NCI-H2107 treated with DMSO at 0.1 percent for 48 hours (cell line): Measurements from ENCODE around the gene SAFB.

Experiments used
- DNase-seq: peaks from one replicate; lab custom pipeline; 2025; ENCODE audit not compliant: unreplicated experiment; lab: John Stamatoyannopoulos, UW

SAFB gene

DNA sequence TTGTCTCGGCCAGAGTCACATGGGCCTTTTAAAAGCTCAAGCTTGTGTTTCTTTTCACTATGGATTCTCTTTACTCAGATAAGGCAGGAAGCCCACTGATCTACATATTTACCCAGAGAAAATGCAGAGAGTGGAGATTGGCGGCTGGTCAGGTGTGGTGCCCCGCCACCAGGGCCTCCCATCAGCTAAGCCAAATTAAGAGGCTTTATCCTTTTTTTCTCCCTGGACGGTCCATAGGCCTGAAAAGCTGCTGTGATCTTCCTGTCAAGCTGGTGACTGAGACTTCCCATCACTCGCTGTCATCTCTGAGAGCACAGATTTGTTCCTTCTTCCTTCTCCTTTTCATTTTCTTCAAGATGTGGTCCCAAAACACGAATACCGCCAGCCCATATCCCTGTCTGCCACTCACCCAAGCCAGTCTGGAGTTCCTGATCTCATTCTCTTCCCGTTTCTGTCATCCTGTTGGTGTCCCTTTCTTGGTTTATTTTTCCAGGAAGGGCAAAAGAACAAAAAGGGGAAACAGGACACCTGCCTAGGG is 1.9 kb downstream of the SAFB start:
- no peak for DNase-seq

DNA sequence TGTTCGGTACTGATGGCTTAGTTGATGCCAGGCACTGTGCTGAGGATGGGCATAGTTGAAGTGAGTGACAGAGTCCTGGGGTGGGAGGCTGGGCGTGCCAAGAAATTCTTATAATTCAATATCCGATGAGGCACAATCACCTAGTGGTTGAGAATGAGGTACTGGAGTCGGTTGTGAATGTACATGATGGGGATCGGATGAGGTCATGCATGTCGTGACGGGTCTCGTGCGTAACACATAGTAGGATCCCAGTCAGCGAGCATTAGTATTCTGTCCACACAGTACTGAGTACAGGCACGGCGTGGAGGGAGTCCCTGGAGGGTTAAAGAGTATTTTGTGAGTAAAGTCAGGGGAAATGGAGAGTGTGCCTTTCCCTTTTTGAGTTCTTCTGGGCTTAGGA is 2.8 kb downstream of the SAFB start:
- DNase-seq = no peak

DNA sequence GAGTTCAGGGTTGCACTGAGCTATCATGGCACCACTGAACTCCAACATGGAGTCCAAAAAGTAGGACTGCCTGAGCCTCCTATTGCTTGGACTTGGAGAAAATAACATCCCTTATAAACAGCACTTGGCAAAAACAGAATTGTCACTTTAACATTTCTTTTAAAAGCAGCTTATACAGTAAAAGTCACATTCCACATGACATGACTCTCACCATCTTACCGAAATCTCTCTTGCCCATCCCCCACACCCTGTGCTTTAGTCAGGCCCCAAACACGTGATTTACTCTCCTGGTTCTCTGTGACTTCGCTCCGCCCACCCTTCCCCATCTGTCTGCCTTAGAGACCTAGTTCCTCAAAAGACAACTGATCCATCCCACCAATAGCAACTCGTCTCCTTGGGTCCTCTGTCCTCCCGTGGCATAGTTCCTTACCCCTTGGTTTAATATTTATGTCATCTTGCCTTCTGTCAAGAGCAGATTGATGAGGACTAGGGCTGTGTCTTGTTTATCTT is 4.6 kb downstream of the SAFB start:
- no peak for DNase-seq

DNA sequence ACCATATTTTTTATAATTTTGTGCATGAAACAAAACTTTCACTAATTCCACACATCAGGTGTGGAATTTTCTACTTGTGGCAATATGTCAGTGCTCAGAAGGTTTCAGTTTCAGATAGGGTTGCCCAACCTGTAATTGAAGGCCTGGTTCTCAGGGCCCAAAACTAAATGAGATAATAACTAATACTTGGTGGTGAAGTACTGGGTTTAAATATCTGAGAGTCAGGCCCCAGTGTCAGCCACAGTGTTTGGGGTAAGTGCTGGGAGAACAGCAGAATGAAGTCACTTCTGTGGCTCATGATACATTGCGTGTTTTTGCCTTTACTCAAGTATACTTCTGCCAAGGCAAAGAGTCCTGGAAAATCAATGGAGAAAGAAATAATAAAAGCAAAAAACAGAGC is 5.6 kb downstream of the SAFB start:
- no peak for DNase-seq

DNA sequence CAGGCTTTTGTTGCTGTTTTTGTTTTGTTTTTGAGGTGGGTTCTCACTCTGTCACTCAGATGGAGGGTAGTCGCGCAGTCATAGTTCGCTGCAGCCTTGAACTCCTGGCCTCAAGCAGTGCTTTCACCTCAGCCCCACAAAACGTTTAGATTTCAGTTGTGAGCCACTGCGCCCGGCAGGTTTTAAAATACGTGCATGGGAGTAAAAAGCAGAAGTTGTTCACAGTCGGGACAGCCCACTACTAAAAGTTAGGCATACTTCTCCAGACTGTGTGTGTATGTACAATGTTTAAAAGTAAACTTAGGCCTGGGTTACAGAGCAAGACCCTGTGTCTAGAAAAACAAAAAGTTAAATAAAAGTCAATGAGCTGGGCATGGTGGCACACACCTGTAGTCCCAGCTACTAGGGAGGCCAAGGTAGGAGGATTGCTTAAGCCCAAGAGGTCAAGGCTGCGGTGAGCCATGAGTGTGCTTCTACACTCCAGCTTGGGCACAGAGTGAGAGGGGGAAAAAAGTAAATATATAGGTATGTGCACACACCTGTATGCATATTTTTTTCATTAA is 6.1 kb downstream of the SAFB start:
- DNase-seq = no peak

DNA sequence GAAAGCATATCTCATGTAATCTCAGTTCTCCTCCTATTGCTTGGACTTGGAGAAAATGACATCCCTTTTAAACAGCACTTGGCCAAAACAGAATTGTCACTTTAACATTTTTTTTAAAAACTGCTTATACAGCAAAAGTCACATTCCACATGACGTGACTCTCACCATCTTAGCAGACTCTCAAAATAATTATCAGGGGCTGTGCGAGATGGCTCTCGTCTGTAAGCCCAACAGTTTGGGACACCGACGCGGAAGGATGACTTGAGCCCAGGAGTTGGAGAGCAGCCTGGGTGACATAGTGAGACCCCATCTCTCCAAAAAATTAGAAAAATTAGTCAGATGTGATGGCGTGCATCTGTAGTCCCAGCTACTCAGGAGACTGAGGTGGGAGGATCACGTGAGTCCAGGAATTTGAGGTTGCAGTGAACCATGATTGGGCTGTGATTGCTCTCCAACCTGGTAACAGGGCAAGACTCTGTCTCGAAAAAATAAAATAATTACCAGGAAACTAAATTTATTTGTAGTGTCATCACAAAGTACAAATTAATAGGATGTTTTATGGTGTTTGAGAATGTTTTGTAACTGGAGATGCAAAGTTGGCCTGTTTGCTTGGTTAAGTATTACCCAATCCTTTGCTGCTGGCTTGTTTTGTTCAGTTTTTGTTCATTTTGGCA is 8.8 kb downstream of the SAFB start:
- no peak for DNase-seq

DNA sequence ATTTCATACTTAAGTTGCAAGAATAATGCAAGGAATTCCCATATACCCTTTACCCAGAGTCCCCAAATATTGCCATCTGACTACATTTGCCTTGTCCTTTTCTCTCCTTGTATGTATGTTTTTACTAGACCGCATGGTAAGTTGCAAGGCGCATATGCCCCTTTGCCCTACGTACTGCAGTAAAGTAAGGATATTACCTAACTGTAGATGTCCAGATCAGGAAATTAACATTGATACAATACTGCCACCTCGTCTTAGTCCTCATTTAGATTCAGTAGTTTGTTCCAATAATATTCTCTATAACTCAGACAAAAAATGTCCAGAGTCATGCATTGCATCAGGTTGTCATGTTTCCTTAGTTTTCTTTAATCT is 9.3 kb downstream of the SAFB start:
- DNase-seq = no peak

DNA sequence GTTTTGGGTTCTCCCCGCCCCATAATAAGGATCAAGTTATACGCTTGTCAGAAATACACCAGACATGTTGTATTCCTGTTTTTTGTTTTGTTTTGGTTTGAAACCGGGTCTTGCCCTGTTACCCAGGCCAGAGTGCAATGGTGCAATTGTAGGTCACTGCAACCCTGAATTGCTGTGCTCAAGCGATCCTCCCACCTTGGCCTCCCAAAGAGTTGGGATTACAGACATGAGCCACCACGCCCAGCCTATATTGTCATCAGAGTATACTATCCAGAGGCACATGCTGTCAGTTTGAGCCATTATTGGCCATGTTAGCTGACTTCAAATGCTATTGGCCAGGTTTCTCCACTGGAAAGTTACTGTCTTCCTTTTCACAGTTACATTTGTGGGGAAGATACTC is 9.8 kb downstream of the SAFB start:
- no peak for DNase-seq

DNA sequence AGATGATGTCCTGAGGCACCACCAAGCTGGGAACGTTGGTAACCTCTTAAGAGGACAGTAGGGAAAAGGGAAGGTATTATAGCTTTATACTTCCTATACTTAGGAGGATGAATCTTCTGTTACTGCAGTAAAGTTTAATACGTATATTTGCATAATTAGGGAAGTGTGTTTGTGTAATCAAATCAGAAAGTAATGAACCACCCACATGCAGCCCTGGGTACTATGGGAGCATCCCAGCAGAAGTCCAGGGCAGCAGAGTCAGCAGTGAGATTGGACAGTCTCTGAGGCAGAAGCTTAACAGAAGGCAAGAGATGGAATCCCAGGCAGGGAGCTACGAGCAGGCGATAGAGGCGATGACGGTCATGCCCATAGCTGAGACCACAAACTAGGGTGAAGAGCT is 12.5 kb downstream of the SAFB start:
- no peak for DNase-seq

DNA sequence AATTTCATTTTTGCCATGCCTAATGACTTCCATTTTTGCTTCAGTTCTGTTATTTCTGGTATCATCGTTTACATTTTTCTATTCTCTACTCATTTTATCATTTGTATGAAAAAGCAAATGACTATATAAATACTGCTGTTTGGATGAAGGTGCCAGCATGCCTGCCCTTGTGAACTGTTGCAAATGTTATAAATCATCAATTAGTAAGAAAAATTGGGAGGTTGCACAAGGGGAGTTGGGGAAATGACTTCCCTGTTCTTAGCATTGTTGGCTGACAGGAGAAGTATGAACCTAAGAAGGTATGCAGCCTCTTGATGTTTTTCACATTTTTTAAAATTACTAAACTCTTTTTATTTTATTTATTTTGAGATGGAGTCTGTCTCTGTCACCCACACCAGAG is 15.1 kb downstream of the SAFB start:
- DNase-seq = no peak

DNA sequence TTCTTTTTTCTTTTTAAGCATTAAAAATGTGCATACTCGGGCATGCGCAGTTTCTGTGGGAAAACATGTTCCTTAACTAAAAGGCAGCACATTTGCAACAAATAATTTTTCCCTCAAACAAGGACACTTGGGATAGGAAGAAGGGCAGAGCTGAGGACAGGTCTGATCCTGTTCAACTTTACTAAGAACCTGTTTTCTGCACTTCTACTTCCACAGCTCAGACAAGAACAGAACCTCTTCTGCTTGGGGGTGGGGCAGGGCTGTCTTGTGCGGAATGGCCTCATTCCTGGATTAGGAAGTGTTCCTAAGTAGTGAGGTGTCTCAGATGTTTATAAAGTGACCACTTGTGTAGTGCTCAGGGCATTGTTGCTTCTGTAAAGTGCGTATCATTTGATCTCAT is 18.3 kb downstream of the SAFB start:
- DNase-seq = no peak

DNA sequence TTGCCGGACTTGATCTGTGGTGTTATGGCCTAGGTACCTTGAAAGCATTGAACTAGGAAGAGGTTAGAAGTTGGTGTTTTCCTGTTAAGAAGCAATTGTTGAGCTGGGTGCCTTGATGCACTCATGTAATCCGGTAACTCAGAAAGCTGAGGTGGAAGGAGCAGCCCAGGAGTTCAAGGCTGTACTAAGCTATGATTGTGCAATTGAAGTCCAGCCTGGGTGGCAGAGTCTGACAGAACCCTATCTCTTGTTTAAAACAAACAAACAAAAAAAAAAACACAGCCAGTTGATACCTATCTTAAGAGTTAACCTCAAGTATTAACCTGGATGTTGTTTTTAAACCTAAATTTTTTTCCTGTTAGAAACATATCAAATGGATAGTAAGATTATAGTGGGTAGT is 19.3 kb downstream of the SAFB start:
- DNase-seq = no peak

DNA sequence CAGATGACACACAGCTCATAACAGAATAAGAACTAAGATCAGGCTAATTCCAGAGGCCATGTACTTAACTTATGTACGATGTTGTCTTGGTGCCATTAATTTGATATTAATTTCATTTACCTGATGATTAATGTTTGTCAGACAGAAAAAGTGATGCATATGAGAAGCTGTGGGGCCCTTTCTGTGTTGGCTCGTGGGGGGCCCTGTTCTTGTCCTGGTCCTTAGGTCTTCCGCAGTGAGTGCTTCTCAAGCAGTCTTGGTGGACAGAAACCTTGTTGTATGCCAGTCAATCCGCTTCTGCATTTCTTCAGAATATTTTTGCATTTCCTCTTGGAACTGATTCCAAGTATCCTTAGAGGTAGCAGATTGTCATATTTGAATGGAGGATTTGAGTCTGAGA is 20.2 kb downstream of the SAFB start:
- no peak for DNase-seq

DNA sequence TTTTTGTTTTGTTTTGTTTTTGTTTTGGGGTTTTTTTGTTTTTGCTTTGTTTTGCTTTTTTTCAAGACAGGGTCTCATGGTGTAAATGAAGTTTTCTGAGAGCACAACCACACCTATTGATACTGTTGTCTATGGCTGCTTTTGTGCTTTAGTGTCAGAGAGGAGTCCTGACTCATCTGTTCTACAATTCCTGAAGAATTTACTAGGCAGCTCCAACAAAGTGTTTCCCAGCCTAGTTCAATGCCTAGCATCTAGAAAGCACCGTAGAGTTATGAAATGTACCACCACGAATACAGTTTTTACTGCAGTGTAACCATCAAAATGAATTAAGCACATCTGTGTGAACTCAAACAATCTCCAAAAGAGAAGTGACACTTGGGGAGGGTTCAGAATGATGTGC is 21.2 kb downstream of the SAFB start:
- no peak for DNase-seq

DNA sequence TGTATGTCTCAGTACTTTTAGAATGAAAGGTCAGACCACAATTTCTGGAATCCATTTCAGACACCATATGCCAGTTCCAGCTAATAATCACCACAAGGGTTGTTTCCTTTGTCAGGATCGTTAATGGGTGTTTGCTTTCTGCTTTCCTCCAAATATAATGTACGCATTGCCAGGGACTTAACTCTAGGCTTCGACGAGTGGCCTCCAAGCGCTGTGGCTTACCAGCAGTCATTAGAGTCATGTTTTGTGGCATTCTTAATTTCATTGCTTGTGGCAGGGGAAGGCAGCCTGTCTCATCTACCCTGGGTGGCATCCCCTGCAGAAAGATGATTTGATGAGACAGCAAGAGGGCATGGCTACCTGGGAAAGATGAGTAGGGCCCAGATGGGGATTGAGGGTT is 22.5 kb downstream of the SAFB start:
- DNase-seq = peak; percentile 94

DNA sequence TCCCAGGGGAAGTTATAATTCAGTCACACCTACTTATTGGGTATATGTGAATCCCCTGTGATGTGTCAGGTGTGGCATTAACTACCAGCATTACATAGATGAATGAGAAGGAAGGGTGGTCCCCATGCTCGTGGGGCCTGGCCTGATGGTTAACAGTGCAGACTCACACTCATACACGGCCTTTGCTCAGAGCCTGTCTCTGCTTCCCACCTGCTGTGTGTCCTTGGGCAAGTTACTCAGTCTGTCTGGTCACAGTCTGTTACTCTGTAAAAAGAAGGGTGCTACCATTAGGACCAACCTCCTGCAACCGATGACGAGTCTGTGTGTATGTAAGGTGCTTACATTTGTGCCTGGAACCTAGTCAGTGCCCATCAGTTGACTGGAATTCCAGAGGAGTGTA is 23.8 kb downstream of the SAFB start:
- DNase-seq = no peak

DNA sequence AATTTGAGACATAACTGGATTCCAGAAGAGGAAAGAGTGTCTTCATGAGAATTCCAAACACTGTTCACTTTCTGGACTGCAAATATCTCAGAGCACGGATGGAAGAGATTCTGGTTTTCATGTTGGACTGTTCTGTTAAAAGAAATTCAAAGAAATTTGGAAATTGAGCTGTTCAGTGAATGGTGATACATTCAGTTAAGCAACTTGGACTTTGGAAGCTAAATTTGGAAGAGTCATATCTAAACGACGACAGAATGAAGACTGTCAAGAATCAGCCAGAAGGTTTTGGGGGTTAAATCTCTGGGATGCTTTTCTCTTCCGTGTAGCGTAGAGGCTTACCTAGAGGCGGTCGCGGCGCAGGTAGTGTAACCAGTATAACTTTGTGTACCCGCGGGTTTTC is 25.6 kb downstream of the SAFB start:
- no peak for DNase-seq

DNA sequence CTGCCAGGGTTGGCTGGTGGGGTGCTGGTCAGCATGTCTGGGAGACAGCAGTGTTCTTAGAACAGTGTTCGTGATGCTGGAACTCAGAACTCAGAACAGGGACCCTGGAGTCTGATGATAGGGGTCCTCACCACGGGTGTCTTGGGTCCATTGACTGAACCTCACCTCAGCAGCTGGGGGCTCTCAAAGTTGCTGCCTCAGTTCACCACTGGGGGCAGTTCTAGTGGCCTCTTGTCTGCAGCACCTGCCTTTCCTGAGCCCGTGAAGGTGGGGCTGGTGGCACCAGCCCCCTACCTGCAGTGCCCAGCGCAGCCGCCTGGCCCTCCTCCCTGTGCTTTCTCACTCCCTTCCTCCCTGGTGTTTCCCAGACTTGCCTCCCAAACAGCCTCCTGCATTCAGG is 28.5 kb downstream of the SAFB start:
- DNase-seq = no peak

DNA sequence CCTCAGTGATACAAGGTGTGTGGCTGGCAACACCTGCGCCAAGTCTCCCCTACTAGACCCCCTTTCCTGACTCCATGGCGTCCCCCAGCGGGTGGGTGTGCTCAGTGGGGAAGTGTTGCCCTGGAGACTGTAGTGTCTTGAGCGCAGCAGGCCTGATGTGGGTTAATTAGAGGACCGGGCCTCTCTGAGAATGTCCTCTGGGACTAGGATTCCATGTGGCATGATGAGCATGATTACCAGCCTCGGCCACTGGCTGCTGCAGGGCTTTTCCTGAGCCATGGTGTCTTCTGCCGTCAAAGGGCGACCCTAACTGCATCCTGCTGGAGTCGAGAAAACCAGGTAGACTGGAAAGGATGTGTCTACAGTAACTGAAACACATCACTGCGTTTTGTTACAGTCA is 29.4 kb downstream of the SAFB start:
- DNase-seq = no peak

DNA sequence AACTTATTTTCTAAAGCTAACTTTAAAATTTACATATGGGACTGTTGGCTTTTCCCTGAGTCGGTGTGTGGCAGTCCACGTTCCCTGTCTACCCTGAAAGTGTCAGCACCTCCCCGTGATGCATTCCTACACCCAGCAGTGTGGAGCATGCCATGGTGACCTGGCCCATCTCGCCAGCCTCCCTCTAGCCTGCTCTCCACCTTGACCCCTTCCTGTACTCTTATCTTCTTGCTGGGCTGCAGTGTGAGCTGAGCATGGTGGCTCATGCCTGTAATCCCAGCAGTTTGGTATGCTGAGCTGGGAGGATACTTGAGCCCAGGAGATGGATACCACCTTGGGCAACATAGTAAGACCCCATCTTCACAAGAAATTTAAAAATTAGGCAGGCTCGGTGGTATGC is 32.0 kb downstream of the SAFB start:
- no peak for DNase-seq

DNA sequence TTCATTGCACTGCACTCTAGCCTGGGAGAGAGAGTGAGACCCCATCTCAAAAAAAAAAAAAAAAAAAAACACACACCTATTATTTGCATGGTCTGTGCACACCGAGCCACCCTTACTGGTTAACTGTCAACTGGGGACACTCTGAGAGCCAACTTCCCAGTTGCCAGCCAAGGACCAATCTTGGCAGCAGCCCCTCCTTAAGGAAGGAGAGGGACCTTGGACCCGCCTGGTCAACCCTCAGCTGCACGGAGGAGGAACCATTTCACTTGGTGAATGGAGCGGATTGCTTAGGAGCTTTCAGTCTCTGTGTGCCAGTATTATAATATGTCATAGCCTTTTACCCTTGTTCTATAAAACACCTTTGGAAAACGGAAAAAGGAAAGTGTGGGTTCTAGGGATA is 32.5 kb downstream of the SAFB start:
- DNase-seq = no peak

DNA sequence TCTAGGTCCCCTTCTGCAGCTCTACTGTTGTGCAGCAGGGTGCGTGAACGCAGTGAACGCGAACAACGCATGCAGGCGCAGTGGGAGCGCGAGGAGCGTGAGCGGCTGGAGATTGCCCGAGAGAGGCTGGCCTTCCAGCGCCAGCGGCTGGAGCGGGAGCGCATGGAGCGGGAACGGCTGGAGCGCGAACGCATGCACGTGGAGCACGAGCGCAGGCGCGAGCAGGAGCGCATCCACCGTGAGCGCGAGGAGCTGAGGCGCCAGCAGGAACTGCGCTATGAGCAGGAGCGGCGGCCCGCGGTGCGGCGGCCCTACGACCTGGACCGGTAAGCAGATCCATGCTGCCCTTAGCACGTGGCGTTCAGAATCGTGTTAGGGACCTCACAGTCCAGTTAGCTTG is 38.6 kb downstream of the SAFB start:
- DNase-seq = no peak

DNA sequence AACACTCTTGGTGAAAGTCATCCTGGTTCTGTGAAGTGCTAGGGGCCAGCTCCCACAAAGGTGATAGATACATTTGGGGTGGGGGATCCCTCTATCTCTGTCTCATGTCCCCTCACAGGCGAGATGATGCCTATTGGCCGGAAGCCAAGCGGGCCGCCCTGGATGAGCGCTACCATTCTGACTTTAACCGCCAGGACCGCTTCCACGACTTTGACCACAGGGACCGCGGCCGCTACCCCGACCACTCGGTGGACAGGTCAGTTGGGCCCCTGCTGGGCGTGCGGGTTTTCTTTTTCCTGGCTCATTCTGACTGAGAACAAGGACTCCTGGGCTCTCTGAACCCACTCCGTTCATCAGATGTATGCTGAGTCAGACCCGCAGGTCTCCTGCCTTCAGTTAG is 41.0 kb downstream of the SAFB start:
- no peak for DNase-seq
